T-cell (primary cell): Measurements from ENCODE around the gene SCCPDH. TPM values are rescaled to one million over a fixed set of nuclear protein-coding genes. Genes with fewer than 3 reads are reported as not detected.

ENCODE experiments used
- ATAC-seq, 4 experiments: fragments of 200-7000 bp in 3 of 4; fragments of 150-1000 bp in 1 of 4; cut with Tn5 transposase; replicated peaks in 1 of 4; 1 replicate in 3 of 4; 2 replicates in 1 of 4; pipeline ENCODE4 v1.10.0; 2021; ENCODE audit warnings: moderate library complexity in 3 of 4, mild to moderate bottlenecking in 2 of 4, moderate number of reproducible peaks in 1 of 4
- CTCF ChIA-PET, 2 donors: fragments of 300-600 bp; sonication (Branson Sonifier 250); formaldehyde crosslinking; loops; one replicate each; lab custom pipeline; 2022; ENCODE audit warnings: antibody characterized with exemption in 2 of 2; lab: Charles Lee
- POLR2A ChIA-PET, 2 donors: fragments of 300-600 bp; sonication (Branson Sonifier 250); formaldehyde crosslinking; loops; one replicate each; lab custom pipeline; 2022; ENCODE audit warnings: antibody characterized with exemption in 2 of 2; lab: Charles Lee
- DNase-seq, 35 experiments: peaks; one replicate each; pipeline versions ENCODE4 v3.0.0 to v3.0.0-alpha.2; 2013 to 2023
- H3K27ac ChIP-seq: one replicate; pipeline ENCODE4 v1.5.1; 2013; ENCODE audit warnings: low read length
- H3K27me3 ChIP-seq, 2 experiments: replicated peaks in 1 of 2; 1 replicate in 1 of 2; 2 replicates in 1 of 2; pipeline versions ENCODE4 v1.6.1 to v1.7.0; 2013; ENCODE audit warnings: low read length in 1 of 2, mixed read lengths in 1 of 2; ENCODE audit not compliant: control insufficient read depth in 2 of 2, insufficient read depth in 2 of 2; ENCODE audit errors: extremely low read depth in 1 of 2
- H3K36me3 ChIP-seq, 2 donors: 1 replicate in 1 of 2; 2 replicates in 1 of 2; pipeline versions ENCODE4 v1.6.1 to v1.7.0; 2013; ENCODE audit warnings: low read length in 1 of 2; ENCODE audit not compliant: control insufficient read depth in 2 of 2, insufficient read depth in 1 of 2; ENCODE audit errors: extremely low read depth in 1 of 2
- H3K4me1 ChIP-seq, 2 experiments: 1 replicate in 1 of 2; 2 replicates in 1 of 2; pipeline versions ENCODE4 v1.6.1 to v1.7.0; 2013; ENCODE audit warnings: low read length in 2 of 2, mixed read lengths in 1 of 2; ENCODE audit not compliant: insufficient read depth in 2 of 2, control insufficient read depth in 1 of 2; ENCODE audit errors: extremely low read depth in 1 of 2
- H3K4me3 ChIP-seq, 2 donors: 1 replicate in 1 of 2; 2 replicates in 1 of 2; pipeline versions ENCODE4 v1.5.1 to v1.7.0; 2013; ENCODE audit warnings: mild to moderate bottlenecking in 2 of 2, low read length in 1 of 2, moderate library complexity in 1 of 2; ENCODE audit not compliant: control insufficient read depth in 1 of 2; ENCODE audit errors: extremely low read depth in 1 of 2
- H3K9me3 ChIP-seq: 2 replicates; pipeline ENCODE4 v1.7.0; 2013
- H3K27ac Mint-ChIP-seq, 2 donors: one replicate each; pipeline ENCODE4 v1.8.0; 2020 to 2021; ENCODE audit warnings: mild to moderate bottlenecking in 2 of 2, mixed read lengths in 2 of 2
- H3K27me3 Mint-ChIP-seq, 2 donors: one replicate each; pipeline ENCODE4 v1.8.0; 2021 to 2022; ENCODE audit warnings: mixed read lengths in 2 of 2
- H3K36me3 Mint-ChIP-seq: one replicate; pipeline ENCODE4 v1.8.0; 2021; ENCODE audit warnings: mixed read lengths
- H3K4me1 Mint-ChIP-seq, 3 donors: one replicate each; pipeline ENCODE4 v1.8.0; 2020 to 2022; ENCODE audit warnings: mixed read lengths in 3 of 3, mild to moderate bottlenecking in 1 of 3
- H3K4me3 Mint-ChIP-seq, 3 donors: one replicate each; pipeline ENCODE4 v1.8.0; 2020 to 2022; ENCODE audit warnings: mild to moderate bottlenecking in 3 of 3, mixed read lengths in 3 of 3, moderate library complexity in 3 of 3
- H3K9me3 Mint-ChIP-seq, 3 donors: one replicate each; pipeline ENCODE4 v1.8.0; 2020 to 2022; ENCODE audit warnings: mixed read lengths in 3 of 3
- WGBS: methylation state at CpG from one replicate; pipeline ENCODE4 v1.1.5; 2013; ENCODE audit warnings: missing lambda C conversion rate; ENCODE audit not compliant: insufficient coverage; 5-methylcytosine and 5-hydroxymethylcytosine counted together
- total RNA-seq, 35 experiments: library from RNA in 6 of 35; stranded (reverse) in 6 of 35; fragments of 120-200 nt in 1 of 35; gene quantifications; one replicate each; pipeline versions ENCODE4 v1.2.1 to v1.2.4 and lab custom pipeline; 2013 to 2026

SCCPDH gene
- total RNA-seq, 5 donors from 2014 or later (not counting 1 experiment from before 2014, with no cell fraction given), result 3.7 to 6.2 (median 4.5) TPM

GRCh38 chr1:246761396-246761795 lies 37.2 kb downstream of the SCCPDH start:
- ATAC-seq, result no peak
- Mint-ChIP-seq H3K4me1 (no peaks in the 10 kb centered on the region), H3K27me3 (no peaks in the 10 kb centered on the region), H3K36me3 (peaks cover 8% of the 10 kb centered on the region), H3K9me3 (no peaks in the 10 kb centered on the region), H3K27ac (no peak overlapping the region), H3K4me3 (no peak overlapping the region)
- DNase-seq, result no peak
- H3K4me1 ChIP-seq, result no peaks in the 10 kb centered on the region
- no peaks in the 10 kb centered on the region for H3K9me3 ChIP-seq
- H3K27ac ChIP-seq, result no peak overlapping the region
- ChIA-PET CTCF (no interaction called here), POLR2A (no interaction called here)
- no peak overlapping the region for H3K4me3 ChIP-seq
- H3K36me3 ChIP-seq, result no peaks in the 10 kb centered on the region
- no peaks in the 10 kb centered on the region for H3K27me3 ChIP-seq
- WGBS, result 100% methylated on average over 4 of the region's 7 CpGs

GRCh38 chr1:246765521-246765920 lies 41.3 kb downstream of the SCCPDH start:
- Mint-ChIP-seq H3K36me3 (peaks cover 15% of the 10 kb centered on the region), H3K4me3 (no peak overlapping the region), H3K27ac (no peak overlapping the region), H3K9me3 (no peaks in the 10 kb centered on the region), H3K27me3 (no peaks in the 10 kb centered on the region), H3K4me1 (no peaks in the 10 kb centered on the region)
- Histone ChIP-seq H3K27ac (no peak overlapping the region), H3K4me1 (no peaks in the 10 kb centered on the region), H3K9me3 (no peaks in the 10 kb centered on the region), H3K36me3 (peaks cover 0 to 4% of the 10 kb centered on the region in 2 donors), H3K4me3 (no peak overlapping the region), H3K27me3 (no peaks in the 10 kb centered on the region)
- ChIA-PET CTCF (no interaction called here), POLR2A (no interaction called here)
- ATAC-seq (no peak), DNase-seq (no peak)
- 100% methylated on average over 2 of the region's 3 CpGs for WGBS

GRCh38 chr1:246768403-246769020 lies 44.3 kb downstream of the SCCPDH start:
- Mint-ChIP-seq H3K4me3 (no peak overlapping the region), H3K36me3 (peaks cover 9% of the 10 kb centered on the region), H3K27ac (no peak overlapping the region), H3K9me3 (no peaks in the 10 kb centered on the region), H3K27me3 (no peaks in the 10 kb centered on the region), H3K4me1 (peaks cover 0 to 5% (median 2%) of the 10 kb centered on the region in 3 donors)
- no peak overlapping the region for H3K27ac ChIP-seq
- POLR2A ChIA-PET, result interaction anchor here in 1 of 2 donors (0.6 kb wide), 1 partner anchor 792 kb away, joined by 3 read pairs; no protein-coding TSS in a partner anchor
- no peaks in the 10 kb centered on the region for H3K9me3 ChIP-seq
- H3K36me3 ChIP-seq, result peaks cover 0 to 4% of the 10 kb centered on the region in 2 donors
- H3K27me3 ChIP-seq, result no peaks in the 10 kb centered on the region
- H3K4me3 ChIP-seq, result no peak overlapping the region
- CTCF ChIA-PET, result no interaction called here
- ATAC-seq (no peak), DNase-seq (no peak)
- 94% methylated on average over 10 of the region's 11 CpGs for WGBS
- H3K4me1 ChIP-seq, result no peaks in the 10 kb centered on the region

- POLR2A ChIA-PET, result no interaction called here
- CTCF ChIA-PET, result no interaction called here
- peaks cover 9% of the 10 kb centered on the region for H3K36me3 Mint-ChIP-seq
These were observed 45.1 kb downstream of the SCCPDH start for GRCh38 chr1:246769306-246769705.

GRCh38 chr1:246771366-246771765 lies 47.2 kb downstream of the SCCPDH start:
- no CpG with 5 or more reads among the region's 6 CpGs for WGBS
- ChIA-PET POLR2A (no interaction called here), CTCF (no interaction called here)
- Mint-ChIP-seq H3K4me1 (peaks cover 0 to 5% (median 2%) of the 10 kb centered on the region in 3 donors), H3K36me3 (peaks cover 9% of the 10 kb centered on the region), H3K9me3 (no peaks in the 10 kb centered on the region), H3K27me3 (no peaks in the 10 kb centered on the region), H3K4me3 (no peak overlapping the region), H3K27ac (no peak overlapping the region)
- peaks cover 0 to 4% of the 10 kb centered on the region in 2 donors for H3K36me3 ChIP-seq
- ATAC-seq (no peak), DNase-seq (no peak)
- no peaks in the 10 kb centered on the region for H3K4me1 ChIP-seq
- no peak overlapping the region for H3K4me3 ChIP-seq
- H3K27me3 ChIP-seq, result no peaks in the 10 kb centered on the region
- H3K9me3 ChIP-seq, result no peaks in the 10 kb centered on the region
- no peak overlapping the region for H3K27ac ChIP-seq

More at GRCh38 chr1:246769306-246769705, 45.1 kb downstream of the SCCPDH start:
- peaks cover 0 to 4% of the 10 kb centered on the region in 2 donors for H3K36me3 ChIP-seq
- Mint-ChIP-seq H3K9me3 (no peaks in the 10 kb centered on the region), H3K4me1 (peaks cover 0 to 5% (median 2%) of the 10 kb centered on the region in 3 donors), H3K4me3 (no peak overlapping the region), H3K27me3 (no peaks in the 10 kb centered on the region), H3K27ac (no peak overlapping the region)
- no peak overlapping the region for H3K27ac ChIP-seq
- no peak overlapping the region for H3K4me3 ChIP-seq
- ATAC-seq, result no peak
- H3K4me1 ChIP-seq, result no peaks in the 10 kb centered on the region
- no peak for DNase-seq
- 100% methylated on average over 3 of the region's 7 CpGs for WGBS
- no peaks in the 10 kb centered on the region for H3K9me3 ChIP-seq
- H3K27me3 ChIP-seq, result no peaks in the 10 kb centered on the region

GRCh38 chr1:246772686-246773085 lies 48.5 kb downstream of the SCCPDH start:
- peaks cover 3 to 4% of the 10 kb centered on the region in 2 donors for H3K36me3 ChIP-seq
- no peaks in the 10 kb centered on the region for H3K9me3 Mint-ChIP-seq
- no peak overlapping the region for H3K4me3 Mint-ChIP-seq
- peaks cover 0 to 5% (median 2%) of the 10 kb centered on the region in 3 donors for H3K4me1 Mint-ChIP-seq
- ATAC-seq, result no peak
- H3K4me3 ChIP-seq, result no peak overlapping the region
- no peaks in the 10 kb centered on the region for H3K9me3 ChIP-seq
- POLR2A ChIA-PET, result no interaction called here
- 100% methylated on average over 1 of the region's 2 CpGs for WGBS
- H3K27me3 Mint-ChIP-seq, result no peaks in the 10 kb centered on the region
- no peak overlapping the region for H3K27ac ChIP-seq
- no peaks in the 10 kb centered on the region for H3K4me1 ChIP-seq
- CTCF ChIA-PET, result no interaction called here
- peaks cover 7% of the 10 kb centered on the region for H3K36me3 Mint-ChIP-seq
- H3K27ac Mint-ChIP-seq, result no peak overlapping the region
- DNase-seq, result no peak
- H3K27me3 ChIP-seq, result no peaks in the 10 kb centered on the region
